ENCODE measurements around the gene RPL36. TPM values are rescaled to one million over a fixed set of nuclear protein-coding genes. Genes with fewer than 3 reads are reported as not detected.
"Not testable (repeated sequence)": the region's sequence is repeated elsewhere in the genome, so short reads cannot be mapped to it uniquely, and the experiment has no call there.

The RPL36 gene
- polyA plus RNA-seq, 3 donors: 336 to 708 (median 627) TPM

GRCh38 chr19:5719961-5720790 lies 30.1 kb downstream of the RPL36 start, which contains the start of the genes CATSPERD and LONP1:
Gene CATSPERD (plus strand): TSS chr19:5720637. CDS start chr19:5720738, 101 bp downstream.
Gene LONP1 (minus strand): TSS chr19:5720146. CDS start chr19:5720132, 14 bp downstream.
- DNase-seq: peak; percentile 99 to 100 (median 100)
- Mint-ChIP-seq H3K27ac (peak within 1 kb of the TSS; percentile 90 to 95 (median 94)), H3K36me3 (peaks cover 7 to 14% of the 10 kb centered on the region in 2 donors), H3K27me3 (ENCODE audit: low read depth in 3 of 3) (peaks cover 0 to 8% (median 2%) of the 10 kb centered on the region in 3 donors), H3K4me3 (peak within 1 kb of the TSS; percentile 81 to 90), H3K4me1 (peaks cover 26% of the 10 kb centered on the region), H3K9me3 (peaks cover 0 to 3% (median 0%) of the 10 kb centered on the region in 7 donors)
- Histone ChIP-seq H3K9ac (ENCODE audit: insufficient read depth, low read length, poor library complexity, severe bottlenecking) (peak within 1 kb of the TSS; percentile 94), H3K9me3 (replicated peaks in 1 of 2; ENCODE audit: control insufficient read depth in 1 of 2, insufficient read depth in 1 of 2, low read length in 2 of 2) (no peaks in the 10 kb centered on the region), H3K27me3 (ENCODE audit: control insufficient read depth in 2 of 2, insufficient read depth in 2 of 2, low read length in 2 of 2) (no peaks in the 10 kb centered on the region), H3K79me2 (ENCODE audit: insufficient read depth, low read length) (peaks cover 43% of the 10 kb centered on the region), H3K4me1 (ENCODE audit: control insufficient read depth in 1 of 2, insufficient read depth in 2 of 2, low read length in 2 of 2) (peaks cover 20 to 29% of the 10 kb centered on the region in 2 donors), H4K20me1 (ENCODE audit: insufficient read depth, low read length) (peaks cover 22% of the 10 kb centered on the region), H3K36me3 (replicated peaks in 1 of 2; ENCODE audit: control insufficient read depth in 1 of 2, insufficient read depth in 2 of 2, low read length in 2 of 2) (peaks cover 0 to 5% of the 10 kb centered on the region in 2 donors), H3K27ac (ENCODE audit: low read depth in 1 of 2, low read length in 2 of 2) (peak within 1 kb of the TSS; percentile 89 to 91), H3K4me2 (replicated peaks; ENCODE audit: extremely low read depth, low read length, poor library complexity, severe bottlenecking) (peak within 1 kb of the TSS; percentile 89), H3K4me3 (replicated peaks in 1 of 3; ENCODE audit: low read depth in 2 of 3, low read length in 3 of 3) (peak within 1 kb of the TSS; percentile 59 to 82 (median 66)), H2AFZ (ENCODE audit: insufficient read depth, low read depth, low read length, poor library complexity, severe bottlenecking) (peak within 1 kb of the TSS; percentile 87)
- intact Hi-C loops (cut with micrococcal nuclease): loop anchor here (2.0 to 5.0 kb wide), 4 partner anchors 29 to 97 kb away; partner anchors contain the start of genes DUS3L (in 2 of the 2), RPL36 (in 2 of the 2), SAFB (in 1 of the 2) and SAFB2 (in 1 of the 2)
- WGBS (ENCODE audit: insufficient coverage): under 1% methylated on average over 88 of the region's 90 CpGs
- peak; percentile 87 for TF ChIP-seq CTCF (IDR thresholded peaks at IDR 0.05)

- Histone ChIP-seq H3K9me3 (replicated peaks in 1 of 2; ENCODE audit: control insufficient read depth in 1 of 2, insufficient read depth in 1 of 2, low read length in 2 of 2) (no peaks in the 10 kb centered on the region), H2AFZ (ENCODE audit: insufficient read depth, low read depth, low read length, poor library complexity, severe bottlenecking) (no peak overlapping the region), H4K20me1 (ENCODE audit: insufficient read depth, low read length) (no peaks in the 10 kb centered on the region), H3K9ac (ENCODE audit: insufficient read depth, low read length, poor library complexity, severe bottlenecking) (no peak overlapping the region), H3K79me2 (ENCODE audit: insufficient read depth, low read length) (no peaks in the 10 kb centered on the region), H3K36me3 (replicated peaks in 1 of 2; ENCODE audit: control insufficient read depth in 1 of 2, insufficient read depth in 2 of 2, low read length in 2 of 2) (no peaks in the 10 kb centered on the region), H3K4me3 (replicated peaks in 1 of 3; ENCODE audit: low read depth in 2 of 3, low read length in 3 of 3) (no peak overlapping the region), H3K27me3 (ENCODE audit: control insufficient read depth in 2 of 2, insufficient read depth in 2 of 2, low read length in 2 of 2) (no peaks in the 10 kb centered on the region), H3K4me1 (ENCODE audit: control insufficient read depth in 1 of 2, insufficient read depth in 2 of 2, low read length in 2 of 2) (no peaks in the 10 kb centered on the region), H3K27ac (ENCODE audit: low read depth in 1 of 2, low read length in 2 of 2) (no peak overlapping the region), H3K4me2 (replicated peaks; ENCODE audit: extremely low read depth, low read length, poor library complexity, severe bottlenecking) (no peak overlapping the region)
- WGBS (ENCODE audit: insufficient coverage): 100% methylated on average over 2 of the region's 4 CpGs
- Mint-ChIP-seq H3K27me3 (ENCODE audit: low read depth in 3 of 3) (peaks cover 0 to 13% (median 3%) of the 10 kb centered on the region in 3 donors), H3K4me3 (no peak overlapping the region), H3K27ac (no peak overlapping the region), H3K36me3 (no peaks in the 10 kb centered on the region), H3K4me1 (no peaks in the 10 kb centered on the region), H3K9me3 (peaks cover 0 to 17% (median 3%) of the 10 kb centered on the region in 7 donors)
- intact Hi-C loops (cut with micrococcal nuclease): no loop called here
- TF ChIP-seq CTCF (IDR thresholded peaks at IDR 0.05): no peak
- no peak for DNase-seq
Measured at GRCh38 chr19:5727453-5728050, 37.5 kb downstream of the RPL36 start.

GRCh38 chr19:5733172-5733571 lies 43.1 kb downstream of the RPL36 start:
- H3K9me3 ChIP-seq (replicated peaks in 1 of 2; ENCODE audit: control insufficient read depth in 1 of 2, insufficient read depth in 1 of 2, low read length in 2 of 2); H3K36me3 Mint-ChIP-seq; H3K27ac ChIP-seq (ENCODE audit: low read depth in 1 of 2, low read length in 2 of 2); H3K4me1 ChIP-seq (ENCODE audit: control insufficient read depth in 1 of 2, insufficient read depth in 2 of 2, low read length in 2 of 2); H3K4me3 Mint-ChIP-seq; H3K4me1 Mint-ChIP-seq; H2AFZ ChIP-seq (ENCODE audit: insufficient read depth, low read depth, low read length, poor library complexity, severe bottlenecking); H3K36me3 ChIP-seq (replicated peaks in 1 of 2; ENCODE audit: control insufficient read depth in 1 of 2, insufficient read depth in 2 of 2, low read length in 2 of 2); H4K20me1 ChIP-seq (ENCODE audit: insufficient read depth, low read length); H3K9ac ChIP-seq (ENCODE audit: insufficient read depth, low read length, poor library complexity, severe bottlenecking); H3K27me3 ChIP-seq (ENCODE audit: control insufficient read depth in 2 of 2, insufficient read depth in 2 of 2, low read length in 2 of 2); DNase-seq; intact Hi-C loops (cut with micrococcal nuclease); H3K4me2 ChIP-seq (replicated peaks; ENCODE audit: extremely low read depth, low read length, poor library complexity, severe bottlenecking); H3K4me3 ChIP-seq (replicated peaks in 1 of 3; ENCODE audit: low read depth in 2 of 3, low read length in 3 of 3); H3K79me2 ChIP-seq (ENCODE audit: insufficient read depth, low read length): not testable (repeated sequence)
- Mint-ChIP-seq H3K27ac (peak overlapping the region in 1 of 7 donors; percentile 81), H3K27me3 (ENCODE audit: low read depth in 3 of 3) (peaks cover 0 to 10% (median 8%) of the 10 kb centered on the region in 3 donors), H3K9me3 (peaks cover 0 to 16% (median 3%) of the 10 kb centered on the region in 7 donors)
- 86% methylated on average over 2 of the region's 2 CpGs for WGBS (ENCODE audit: insufficient coverage)

Measured in CD14-positive monocyte (primary cell).